Coronary artery (tissue), 2 donors: ENCODE data around the gene RDH12.
A peak's percentile ranks its signal among the peaks of the same experiment; 100 is the strongest.
"Not testable (repeated sequence)": the region's sequence is repeated elsewhere in the genome, so short reads cannot be mapped to it uniquely, and the experiment has no call there.

Experiments used
- DNase-seq: peaks from one replicate; pipeline ENCODE4 v3.0.0-alpha.2; 2017; ENCODE audit warnings: low spot score
- H3K27ac ChIP-seq, 2 donors: fragments of 200-600 bp; sonication (generic); one replicate each; pipeline ENCODE4 v1.5.1; 2016 to 2019
- H3K4me3 ChIP-seq: fragments of 200-600 bp; sonication (generic); 2 replicates; pipeline ENCODE4 v1.5.1; 2016; ENCODE audit warnings: mild to moderate bottlenecking, moderate library complexity
- CTCF ChIP-seq: fragments of 200-600 bp; sonication (generic); IDR thresholded peaks from one replicate; pipeline ENCODE4 v1.5.1; 2019; ENCODE audit warnings: antibody characterized with exemption

The RDH12 gene

DNA sequence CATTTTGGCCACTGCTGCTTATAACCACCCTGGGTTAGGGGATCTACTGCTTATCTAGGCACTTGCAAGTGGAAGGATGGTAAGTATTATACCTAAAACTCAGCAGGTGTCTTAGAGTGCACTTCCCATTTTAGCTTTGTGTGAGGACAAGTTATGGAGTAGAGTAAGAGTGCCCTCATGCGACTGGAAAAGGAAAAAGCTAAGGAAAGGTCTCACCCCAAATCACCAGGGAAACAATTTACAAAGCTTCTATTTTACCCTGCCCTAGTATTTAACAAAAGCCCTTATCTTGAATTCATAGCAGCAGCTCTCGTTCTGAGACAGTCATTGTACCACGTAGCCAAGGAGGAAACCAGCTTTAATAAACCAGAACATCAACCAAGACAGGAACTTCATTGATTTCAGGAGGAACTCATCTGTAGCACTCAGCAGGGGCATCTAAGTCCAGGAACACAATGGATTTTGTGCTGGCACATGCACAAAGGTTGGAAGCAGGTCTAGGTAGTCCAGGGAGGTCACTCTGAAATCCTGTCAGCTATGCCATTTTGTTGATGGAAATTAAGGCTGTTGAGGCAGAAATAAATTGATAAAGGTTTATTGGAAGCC lies 2.9 kb downstream of the RDH12 start:
- peak; percentile 63 for TF ChIP-seq CTCF
- DNase-seq = no peak
- H3K27ac ChIP-seq = no peak overlapping the region

DNA sequence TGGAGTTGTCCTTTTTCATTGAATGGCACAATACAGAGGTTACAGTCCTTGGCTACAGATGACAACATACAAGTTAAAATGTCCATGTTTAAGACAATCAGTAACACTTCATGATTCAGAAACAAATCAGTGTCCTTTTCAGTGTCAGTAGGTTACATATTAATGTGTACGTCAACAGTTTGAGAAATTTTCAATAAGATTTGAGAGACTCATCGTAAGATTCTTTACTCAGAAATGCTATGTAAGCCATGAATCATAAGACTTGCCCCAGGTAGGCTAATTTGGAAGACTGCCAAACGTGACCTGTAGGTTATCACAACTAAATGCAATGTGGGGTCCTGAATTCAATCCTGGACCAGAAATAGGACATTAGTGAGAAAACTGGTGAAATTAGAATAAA lies 3.5 kb downstream of the RDH12 start:
- no peak for DNase-seq
- TF ChIP-seq CTCF = no peak
- Histone ChIP-seq H3K4me3 (no peak overlapping the region), H3K27ac (no peak overlapping the region)

More for the DNA sequence above, 2.9 kb downstream of the RDH12 start:
- H3K4me3 ChIP-seq = no peak overlapping the region

GRCh38 chr14:67709346-67709745 lies 7.7 kb downstream of the RDH12 start:
- not testable (repeated sequence) for DNase-seq, H3K4me3 ChIP-seq, H3K27ac ChIP-seq

GRCh38 chr14:67709796-67710195 lies 8.1 kb downstream of the RDH12 start:
- DNase-seq = not testable (repeated sequence)

GRCh38 chr14:67710209-67710608 lies 8.5 kb downstream of the RDH12 start:
- H3K4me3 ChIP-seq = no peak overlapping the region
- no peak overlapping the region for H3K27ac ChIP-seq
- no peak for DNase-seq
- TF ChIP-seq CTCF = no peak

More at GRCh38 chr14:67709796-67710195, 8.1 kb downstream of the RDH12 start:
- H3K4me3 ChIP-seq, H3K27ac ChIP-seq: not testable (repeated sequence)

GRCh38 chr14:67717048-67717447 lies 15.4 kb downstream of the RDH12 start:
- no peak overlapping the region for H3K27ac ChIP-seq
- TF ChIP-seq CTCF = no peak
- DNase-seq = no peak
- H3K4me3 ChIP-seq = no peak overlapping the region

DNA sequence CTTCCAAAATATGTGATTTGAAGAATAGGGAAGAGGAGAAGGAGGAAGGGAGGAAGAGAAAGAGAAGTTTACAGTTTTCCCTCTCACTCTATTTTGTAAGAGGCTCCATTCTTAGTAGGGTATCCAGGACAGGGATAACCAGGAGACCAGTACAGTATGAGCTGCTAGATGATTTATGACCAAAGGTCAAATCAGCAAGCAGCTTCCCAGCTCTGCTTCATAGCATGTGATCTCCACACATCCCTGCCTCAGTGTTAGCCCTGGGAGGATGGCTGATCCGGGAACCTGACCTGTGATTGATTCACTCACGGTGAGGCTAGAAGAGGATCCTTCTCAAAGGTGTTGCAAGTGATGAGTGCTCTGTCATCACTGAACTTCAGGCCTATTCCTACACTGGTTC lies 16.6 kb downstream of the RDH12 start:
- TF ChIP-seq CTCF = no peak
- Histone ChIP-seq H3K4me3 (no peak overlapping the region), H3K27ac (no peak overlapping the region)
- no peak for DNase-seq

GRCh38 chr14:67719385-67719784 lies 17.7 kb downstream of the RDH12 start:
- DNase-seq, H3K27ac ChIP-seq, H3K4me3 ChIP-seq: not testable (repeated sequence)

DNA sequence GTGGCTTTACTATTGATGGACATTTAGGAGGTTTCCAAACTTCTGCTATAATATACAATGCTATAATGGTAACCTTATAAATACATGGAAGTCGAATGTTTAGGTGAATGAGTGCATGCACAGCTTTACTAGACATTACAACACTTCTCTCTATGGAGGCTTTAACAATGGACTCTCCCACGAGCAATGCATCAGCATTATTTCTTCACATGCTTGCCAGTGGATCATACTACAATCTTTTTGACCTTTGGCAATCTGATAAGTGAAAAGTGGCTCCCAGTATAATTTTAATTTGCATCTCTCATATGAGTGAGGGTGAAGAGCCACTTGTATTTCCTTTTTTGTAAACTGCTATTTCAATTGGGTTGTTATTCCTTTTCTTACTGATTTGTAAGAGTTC lies 18.2 kb downstream of the RDH12 start:
- H3K27ac ChIP-seq = no peak overlapping the region
- no peak for DNase-seq
- no peak for TF ChIP-seq CTCF
- no peak overlapping the region for H3K4me3 ChIP-seq
